Liver (tissue), 3 donors: ENCODE measurements around the gene FIBP.

ENCODE experiments used
- GABPA ChIP-seq, 2 donors: IDR thresholded peaks in 1 of 2; conservative IDR thresholded peaks in 1 of 2; 2 replicates each; pipeline ENCODE4 v1.6.1; 2016; ENCODE audit warnings: antibody characterized with exemption in 2 of 2, mild to moderate bottlenecking in 1 of 2, moderate library complexity in 1 of 2
- JUND ChIP-seq, 2 donors: IDR thresholded peaks; 2 replicates each; pipeline ENCODE4 v1.6.1; 2016; ENCODE audit warnings: antibody characterized with exemption in 2 of 2
- MAX ChIP-seq: IDR thresholded peaks from 2 replicates; pipeline ENCODE4 v1.6.1; 2016; ENCODE audit warnings: antibody characterized with exemption
- RAD21 ChIP-seq, 2 donors: IDR thresholded peaks; 2 replicates each; pipeline ENCODE4 v1.6.1; 2016; ENCODE audit warnings: antibody characterized with exemption in 2 of 2, mild to moderate bottlenecking in 2 of 2
- SP1 ChIP-seq: IDR thresholded peaks from 2 replicates; pipeline ENCODE4 v1.6.1; 2018; ENCODE audit warnings: antibody characterized with exemption, mild to moderate bottlenecking
- TF ChIP-seq, protein P1 (sequence below): fragments of 150-350 bp; IDR thresholded peaks from 2 replicates; pipeline ENCODE4 v1.5.1; 2017; ENCODE audit warnings: improper control_type of control experiment, low read depth, low read length; ENCODE audit not compliant: missing input control
- TF ChIP-seq, protein P2 (sequence below): IDR thresholded peaks from 2 replicates; pipeline ENCODE4 v1.6.1; 2016; ENCODE audit warnings: antibody characterized with exemption, mild to moderate bottlenecking
- TF ChIP-seq, protein P3 (sequence below): IDR thresholded peaks from 2 replicates; pipeline ENCODE4 v1.6.1; 2016; ENCODE audit warnings: antibody characterized with exemption
- donor health status: healthy.
- donor health status: healthy.

- no peak for TF ChIP-seq JUND (IDR thresholded peaks at IDR 0.05)
- TF ChIP-seq, protein P1, sequence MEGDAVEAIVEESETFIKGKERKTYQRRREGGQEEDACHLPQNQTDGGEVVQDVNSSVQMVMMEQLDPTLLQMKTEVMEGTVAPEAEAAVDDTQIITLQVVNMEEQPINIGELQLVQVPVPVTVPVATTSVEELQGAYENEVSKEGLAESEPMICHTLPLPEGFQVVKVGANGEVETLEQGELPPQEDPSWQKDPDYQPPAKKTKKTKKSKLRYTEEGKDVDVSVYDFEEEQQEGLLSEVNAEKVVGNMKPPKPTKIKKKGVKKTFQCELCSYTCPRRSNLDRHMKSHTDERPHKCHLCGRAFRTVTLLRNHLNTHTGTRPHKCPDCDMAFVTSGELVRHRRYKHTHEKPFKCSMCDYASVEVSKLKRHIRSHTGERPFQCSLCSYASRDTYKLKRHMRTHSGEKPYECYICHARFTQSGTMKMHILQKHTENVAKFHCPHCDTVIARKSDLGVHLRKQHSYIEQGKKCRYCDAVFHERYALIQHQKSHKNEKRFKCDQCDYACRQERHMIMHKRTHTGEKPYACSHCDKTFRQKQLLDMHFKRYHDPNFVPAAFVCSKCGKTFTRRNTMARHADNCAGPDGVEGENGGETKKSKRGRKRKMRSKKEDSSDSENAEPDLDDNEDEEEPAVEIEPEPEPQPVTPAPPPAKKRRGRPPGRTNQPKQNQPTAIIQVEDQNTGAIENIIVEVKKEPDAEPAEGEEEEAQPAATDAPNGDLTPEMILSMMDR, result no peak
- TF ChIP-seq, protein P2, sequence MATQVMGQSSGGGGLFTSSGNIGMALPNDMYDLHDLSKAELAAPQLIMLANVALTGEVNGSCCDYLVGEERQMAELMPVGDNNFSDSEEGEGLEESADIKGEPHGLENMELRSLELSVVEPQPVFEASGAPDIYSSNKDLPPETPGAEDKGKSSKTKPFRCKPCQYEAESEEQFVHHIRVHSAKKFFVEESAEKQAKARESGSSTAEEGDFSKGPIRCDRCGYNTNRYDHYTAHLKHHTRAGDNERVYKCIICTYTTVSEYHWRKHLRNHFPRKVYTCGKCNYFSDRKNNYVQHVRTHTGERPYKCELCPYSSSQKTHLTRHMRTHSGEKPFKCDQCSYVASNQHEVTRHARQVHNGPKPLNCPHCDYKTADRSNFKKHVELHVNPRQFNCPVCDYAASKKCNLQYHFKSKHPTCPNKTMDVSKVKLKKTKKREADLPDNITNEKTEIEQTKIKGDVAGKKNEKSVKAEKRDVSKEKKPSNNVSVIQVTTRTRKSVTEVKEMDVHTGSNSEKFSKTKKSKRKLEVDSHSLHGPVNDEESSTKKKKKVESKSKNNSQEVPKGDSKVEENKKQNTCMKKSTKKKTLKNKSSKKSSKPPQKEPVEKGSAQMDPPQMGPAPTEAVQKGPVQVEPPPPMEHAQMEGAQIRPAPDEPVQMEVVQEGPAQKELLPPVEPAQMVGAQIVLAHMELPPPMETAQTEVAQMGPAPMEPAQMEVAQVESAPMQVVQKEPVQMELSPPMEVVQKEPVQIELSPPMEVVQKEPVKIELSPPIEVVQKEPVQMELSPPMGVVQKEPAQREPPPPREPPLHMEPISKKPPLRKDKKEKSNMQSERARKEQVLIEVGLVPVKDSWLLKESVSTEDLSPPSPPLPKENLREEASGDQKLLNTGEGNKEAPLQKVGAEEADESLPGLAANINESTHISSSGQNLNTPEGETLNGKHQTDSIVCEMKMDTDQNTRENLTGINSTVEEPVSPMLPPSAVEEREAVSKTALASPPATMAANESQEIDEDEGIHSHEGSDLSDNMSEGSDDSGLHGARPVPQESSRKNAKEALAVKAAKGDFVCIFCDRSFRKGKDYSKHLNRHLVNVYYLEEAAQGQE, result no peak
- no peak for TF ChIP-seq RAD21 (IDR thresholded peaks at IDR 0.05)
- no peak for TF ChIP-seq MAX
- TF ChIP-seq, protein P3, sequence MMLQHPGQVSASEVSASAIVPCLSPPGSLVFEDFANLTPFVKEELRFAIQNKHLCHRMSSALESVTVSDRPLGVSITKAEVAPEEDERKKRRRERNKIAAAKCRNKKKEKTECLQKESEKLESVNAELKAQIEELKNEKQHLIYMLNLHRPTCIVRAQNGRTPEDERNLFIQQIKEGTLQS, result no peak
- no peak for TF ChIP-seq GABPA (IDR thresholded peaks at IDR 0.05 in 1 of 2, conservative IDR thresholded peaks at IDR 0.05 in 1 of 2)
- TF ChIP-seq SP1, result no peak
Measured at GRCh38 chr11:65931773-65932557, 43.7 kb upstream of the FIBP start.
